ENCODE measurements around the gene SLC30A4.
A peak's percentile ranks its signal among the peaks of the same experiment; 100 is the strongest.

SLC30A4 gene

DNA sequence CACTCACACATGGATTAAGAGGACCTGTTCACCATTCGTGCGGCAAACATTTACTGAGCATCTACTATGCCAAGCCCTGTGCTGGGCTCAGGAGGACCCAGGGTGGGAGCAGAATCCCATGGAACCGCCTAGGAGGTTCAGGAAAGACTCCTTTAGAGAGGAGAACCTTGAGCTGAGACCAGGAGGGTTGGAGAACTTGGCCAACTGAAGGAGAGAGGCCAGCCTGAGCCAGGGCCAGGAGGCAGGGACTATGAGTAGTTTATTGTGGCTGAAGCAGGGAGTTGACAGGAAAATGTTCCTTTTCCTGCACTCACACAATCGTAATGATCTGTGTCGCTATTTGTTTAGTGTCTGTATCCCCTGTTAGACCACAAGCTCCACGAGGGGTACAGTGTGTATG, 71.3 kb downstream of the SLC30A4 start:
- no peak for DNase-seq (ENCODE audit: low read depth in 2 of 2)

DNA sequence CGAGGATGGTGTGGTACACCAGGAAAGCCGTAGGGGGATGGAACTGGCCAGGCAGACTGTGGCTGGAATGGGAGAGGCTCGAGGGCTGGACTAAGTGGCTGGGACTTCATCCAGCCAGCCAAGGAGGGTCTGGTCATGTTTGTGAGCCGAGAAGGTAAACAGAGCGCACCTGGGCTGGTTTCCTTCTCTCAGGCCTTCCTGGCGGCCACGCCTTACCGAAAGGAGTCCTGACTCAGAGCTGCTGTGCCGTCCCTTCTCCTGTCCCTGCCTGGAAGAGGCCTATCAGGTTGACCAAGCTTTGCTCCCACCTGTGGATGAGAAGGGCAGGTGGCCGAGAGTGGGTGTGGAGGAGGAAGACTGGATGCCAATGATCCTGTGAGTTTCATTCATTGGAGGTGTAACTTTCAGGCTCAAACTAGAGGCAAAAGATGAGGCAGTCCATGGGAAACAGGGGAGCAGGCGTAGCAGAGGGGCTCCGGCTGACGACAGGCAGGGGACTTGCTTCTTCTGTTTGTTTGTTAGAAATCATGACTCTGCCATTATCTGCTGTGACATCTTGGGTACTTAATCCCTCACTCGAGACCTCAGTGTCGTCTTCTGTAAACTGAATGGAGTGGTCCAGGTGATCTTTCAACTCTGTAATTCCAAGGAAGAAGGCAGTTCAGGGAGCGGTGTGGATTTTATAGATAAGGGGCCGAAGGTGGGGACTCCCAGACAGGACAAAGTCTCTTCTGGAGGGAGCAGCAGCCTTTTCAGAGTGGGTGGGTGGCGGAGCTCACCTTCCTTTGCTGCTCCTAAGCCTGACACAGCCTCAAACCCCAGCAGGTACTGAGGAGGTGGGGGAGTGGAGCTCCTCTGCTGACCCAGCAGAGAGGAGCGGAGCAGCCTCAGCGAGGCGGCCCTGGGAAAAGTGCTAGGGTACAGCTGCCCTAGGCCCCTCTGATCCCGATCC, 72.4 kb downstream of the SLC30A4 start:
- no peak for DNase-seq (ENCODE audit: low read depth in 2 of 2)

DNA sequence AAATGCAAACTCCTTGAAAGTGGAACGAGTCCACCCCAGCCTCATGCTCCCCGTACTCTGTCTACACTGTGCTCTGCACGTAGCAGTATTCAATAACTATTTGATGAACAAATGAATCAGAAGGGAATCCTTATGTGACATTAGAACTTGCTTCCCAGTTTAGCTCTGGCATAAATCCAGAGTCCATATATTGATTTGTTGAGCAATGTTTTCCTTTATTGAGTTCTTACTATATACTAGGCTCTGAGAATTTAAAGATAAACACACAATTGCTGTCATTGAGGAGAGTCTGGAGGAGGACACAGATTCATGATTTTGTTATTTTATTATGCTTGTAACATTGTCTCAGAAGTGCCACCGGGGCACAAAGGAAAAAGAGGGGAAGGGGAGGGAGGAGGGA, 73.2 kb downstream of the SLC30A4 start:
- DNase-seq (ENCODE audit: low read depth in 2 of 2): no peak

DNA sequence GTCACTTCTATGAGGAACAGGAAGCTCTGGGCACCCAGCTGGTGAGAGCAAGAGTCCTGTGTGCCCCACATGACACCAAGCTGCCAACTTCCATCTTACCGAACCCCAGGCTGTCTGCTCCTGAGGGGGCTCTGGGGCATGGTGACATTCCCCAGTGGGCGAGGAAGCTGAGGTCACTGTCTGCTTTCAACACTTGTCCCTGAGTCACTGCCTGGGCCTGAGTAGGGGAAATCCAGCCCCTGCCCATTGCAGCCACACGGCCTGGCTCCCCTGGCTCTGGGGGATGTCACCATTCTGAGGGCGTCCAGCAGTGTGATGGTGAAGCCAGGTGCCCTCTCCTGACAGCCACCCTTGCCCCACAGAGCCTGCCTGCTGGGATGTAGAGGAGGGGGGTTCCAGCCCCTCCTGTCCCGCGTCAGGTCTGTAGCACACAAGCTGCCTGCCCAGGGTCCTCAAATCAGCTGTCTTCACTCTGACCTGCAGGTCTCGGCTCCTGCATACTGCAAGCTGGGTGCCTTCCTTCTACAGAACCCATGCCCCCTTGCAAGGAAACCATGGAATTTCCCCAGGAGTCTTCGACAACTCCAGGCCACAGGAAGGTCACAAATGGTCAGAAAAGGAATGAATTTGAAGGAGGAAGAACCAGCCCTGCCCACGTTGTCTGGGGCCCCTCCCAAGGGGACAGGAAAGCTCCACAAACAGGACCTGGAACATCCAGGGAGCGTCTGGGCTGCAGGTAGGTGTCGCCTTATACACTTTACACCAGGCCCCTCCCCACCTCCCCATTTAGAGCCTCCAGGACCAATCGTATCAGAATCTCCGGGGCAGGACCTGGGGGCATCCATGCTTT, 74.3 kb downstream of the SLC30A4 start:
- DNase-seq (ENCODE audit: low read depth in 2 of 2): no peak

DNA sequence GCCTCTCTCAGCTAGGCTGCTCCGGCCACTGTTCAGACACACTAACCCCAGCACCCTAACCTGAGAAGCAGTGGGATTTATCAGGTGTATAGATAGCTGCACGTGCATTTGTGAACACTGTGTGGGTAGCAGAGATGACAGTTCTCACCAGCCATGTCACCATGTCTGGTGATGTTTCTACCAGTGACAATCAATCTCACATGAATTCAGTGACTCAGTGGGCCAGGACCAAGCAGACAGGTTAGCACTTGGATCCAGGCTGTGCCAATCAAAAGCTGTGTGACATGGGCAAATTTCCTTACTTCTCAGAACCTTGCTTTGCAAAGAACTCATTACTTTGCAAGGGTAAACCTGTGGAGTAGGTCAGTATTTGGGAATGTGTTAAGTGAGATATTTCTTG, 78.9 kb downstream of the SLC30A4 start:
- DNase-seq (ENCODE audit: low read depth in 2 of 2): no peak

DNA sequence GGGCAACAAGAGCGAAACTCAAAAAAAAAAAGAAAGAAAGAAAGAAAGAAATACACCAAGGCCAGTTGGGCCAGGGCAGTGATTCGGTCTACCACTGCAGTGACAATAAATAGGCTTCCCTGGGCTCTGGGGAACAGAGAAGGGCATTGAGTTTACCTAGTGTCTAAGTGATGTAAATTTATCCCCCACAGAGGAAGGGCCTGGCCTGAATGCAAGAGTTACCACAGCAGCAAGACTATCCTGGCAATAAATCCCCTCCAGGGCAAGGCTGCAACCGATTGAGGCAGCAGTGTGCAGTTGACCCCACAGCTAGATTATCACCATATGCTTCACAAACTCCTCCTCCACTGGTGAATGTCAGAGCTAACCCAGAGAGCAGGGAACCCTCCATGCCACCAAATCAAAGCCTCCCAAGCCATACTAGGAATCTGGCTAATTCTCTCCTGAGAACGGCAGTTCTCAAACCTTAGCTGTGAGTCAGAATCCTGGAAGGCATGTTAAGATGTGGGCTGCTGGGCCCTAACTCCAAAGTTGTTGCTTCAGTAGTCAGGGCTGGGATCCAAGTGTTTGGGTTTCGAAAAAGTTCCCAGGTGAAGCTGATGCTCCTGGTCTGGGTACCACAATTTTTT, 79.9 kb downstream of the SLC30A4 start:
- peak in 1 of 2 experiments; percentile 51 for DNase-seq (ENCODE audit: low read depth in 2 of 2)

DNA sequence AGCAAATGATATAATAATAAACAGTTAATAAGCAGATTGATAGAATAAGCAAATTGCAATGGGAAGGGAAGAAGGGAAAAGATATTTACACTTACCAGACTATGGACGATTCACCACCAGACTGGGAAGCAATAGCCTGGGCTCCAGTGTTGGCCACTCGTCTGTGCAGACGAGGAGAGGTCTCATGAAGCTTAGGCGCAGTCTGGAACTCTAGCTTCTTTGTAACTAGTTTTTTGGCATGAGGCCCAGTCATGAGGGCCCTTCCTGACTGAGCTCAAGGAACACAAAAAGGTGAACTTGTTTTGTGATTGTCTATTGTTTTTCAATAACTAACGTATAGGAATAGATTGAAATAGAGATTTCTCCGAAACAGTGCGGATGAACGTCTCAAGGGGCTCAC, 80.9 kb downstream of the SLC30A4 start:
- DNase-seq (ENCODE audit: low read depth in 2 of 2): no peak

DNA sequence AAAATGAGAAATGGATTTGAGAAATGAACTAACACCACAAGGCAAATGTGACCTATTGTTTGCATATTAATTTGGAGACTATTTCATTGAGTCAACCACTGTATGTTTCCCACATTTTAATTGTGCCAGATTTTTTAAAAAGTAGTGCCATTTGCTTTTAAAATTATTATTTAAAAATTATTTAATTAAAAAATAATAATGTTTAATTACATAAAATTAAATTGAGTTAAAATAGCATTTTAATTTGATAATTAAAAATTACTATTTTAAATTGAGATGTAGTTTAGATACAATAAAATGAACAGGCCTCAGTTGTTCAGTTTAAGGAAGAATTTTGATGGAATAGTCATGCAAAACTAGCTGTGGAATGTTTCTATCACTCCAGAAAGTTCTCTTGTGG, 81.5 kb downstream of the SLC30A4 start:
- no peak for DNase-seq (ENCODE audit: low read depth in 2 of 2)

DNA sequence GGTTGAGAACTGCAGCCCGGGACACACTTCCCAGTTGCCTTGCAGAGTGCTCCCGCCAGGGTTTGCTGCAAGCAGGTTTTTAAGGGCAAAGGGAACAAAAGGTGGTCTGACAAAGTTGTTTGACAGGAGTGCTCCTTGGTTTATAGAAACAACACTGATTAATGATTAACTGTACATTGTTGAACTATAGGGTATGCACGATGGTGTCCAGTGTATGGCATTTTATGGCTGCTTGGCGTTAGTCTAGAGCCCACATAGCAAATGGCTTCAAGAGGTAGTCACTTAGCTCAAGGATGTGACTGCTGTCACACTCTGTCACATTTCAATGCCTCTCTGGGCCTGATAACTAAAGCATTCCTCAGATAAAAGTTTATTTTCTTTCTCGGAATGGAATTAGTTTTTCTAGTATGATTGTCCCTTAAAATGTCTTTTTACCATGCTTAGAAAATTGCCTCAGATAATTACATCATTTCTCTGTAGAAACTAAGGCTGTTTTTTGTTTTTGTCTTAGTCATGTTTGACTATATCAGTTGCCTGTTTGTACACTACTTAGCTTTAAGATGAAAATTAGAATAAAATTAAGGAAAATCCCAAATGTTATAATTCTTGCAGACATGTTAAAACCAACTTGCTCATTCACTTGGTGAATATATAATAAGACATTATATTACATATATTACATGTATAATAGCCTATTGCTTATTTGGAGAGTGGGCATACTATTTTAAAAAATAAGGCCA, 82.9 kb downstream of the SLC30A4 start:
- no peak for DNase-seq (ENCODE audit: low read depth in 2 of 2)

DNA sequence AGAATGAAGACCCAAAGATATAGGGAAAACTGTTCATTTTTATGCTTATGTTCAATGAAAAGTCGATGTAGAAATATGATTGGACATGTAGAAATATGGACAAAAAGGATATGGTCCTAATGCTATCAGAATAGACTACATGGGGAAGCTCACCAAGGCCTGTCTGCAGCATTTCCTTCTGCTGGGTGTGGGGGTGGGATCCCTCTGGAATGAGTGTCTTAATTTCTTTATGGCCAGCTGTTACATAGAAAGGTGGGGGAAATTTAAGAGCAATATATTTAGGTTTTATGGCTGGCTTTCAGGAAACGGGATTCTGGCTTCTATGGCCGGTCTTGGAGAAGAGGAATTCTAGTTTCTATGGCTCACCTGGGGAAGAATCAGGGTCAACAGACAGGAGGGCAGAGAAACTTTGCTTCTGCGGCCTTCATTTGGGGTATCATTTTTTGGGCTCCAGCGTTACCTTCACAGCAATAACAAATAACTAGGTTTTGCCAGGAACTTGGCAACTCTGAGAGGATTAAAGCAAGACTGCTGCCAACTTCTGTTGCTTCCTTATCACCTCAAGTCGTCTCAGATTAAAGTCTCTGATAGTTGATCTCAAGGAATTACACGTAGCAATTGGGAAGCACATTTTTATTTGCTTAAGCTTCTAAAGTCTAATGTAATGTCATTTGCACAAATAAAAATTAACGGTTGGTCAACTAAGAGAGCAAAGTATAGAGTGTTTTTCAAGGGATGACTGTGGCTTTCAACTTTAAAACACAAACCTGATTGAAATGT, 87.2 kb downstream of the SLC30A4 start:
- no peak for DNase-seq (ENCODE audit: low read depth in 2 of 2)

DNA sequence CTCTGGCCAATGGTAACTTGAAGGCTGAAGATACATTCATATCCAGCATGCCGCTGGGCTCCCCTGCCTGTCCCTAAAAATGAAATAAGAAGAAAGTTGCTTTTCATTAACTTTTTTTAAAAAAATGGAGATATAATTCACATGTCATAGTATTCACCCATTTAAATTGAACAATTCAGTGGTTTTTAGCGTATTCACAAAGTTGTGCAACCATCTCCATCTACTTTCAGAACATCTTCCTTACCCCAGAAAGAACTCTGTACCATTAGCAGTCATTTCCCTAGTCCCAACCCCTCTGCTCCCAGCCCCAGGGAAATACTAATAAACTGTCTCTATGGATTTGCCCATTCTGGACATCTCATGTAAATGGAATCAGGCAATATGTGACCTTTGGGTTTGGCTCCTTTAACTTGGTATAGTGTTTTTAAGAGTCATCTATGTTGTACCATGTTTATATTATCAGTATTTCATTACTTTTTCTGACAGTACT, 88.4 kb downstream of the SLC30A4 start:
- DNase-seq (ENCODE audit: low read depth in 2 of 2): no peak

DNA sequence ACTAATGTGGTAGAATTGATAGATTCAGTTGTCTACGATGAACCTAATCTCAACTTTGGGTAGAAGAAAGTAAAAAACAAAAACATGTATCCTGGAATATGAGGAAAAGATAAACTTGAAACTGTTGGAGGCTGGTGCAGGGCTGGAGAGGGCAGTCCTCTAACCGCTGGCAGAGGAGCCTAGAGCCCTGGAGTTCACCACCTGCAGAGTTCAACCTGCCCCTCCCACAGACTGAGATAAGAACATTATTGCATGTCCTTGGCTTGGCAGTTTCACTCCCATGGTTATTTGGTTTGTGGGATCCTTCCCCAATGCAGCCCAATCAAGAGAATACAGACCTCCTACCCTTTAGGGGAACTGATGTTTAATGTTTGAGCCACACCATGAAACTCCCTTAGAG, 91.0 kb downstream of the SLC30A4 start:
- no peak for DNase-seq (ENCODE audit: low read depth in 2 of 2)

DNA sequence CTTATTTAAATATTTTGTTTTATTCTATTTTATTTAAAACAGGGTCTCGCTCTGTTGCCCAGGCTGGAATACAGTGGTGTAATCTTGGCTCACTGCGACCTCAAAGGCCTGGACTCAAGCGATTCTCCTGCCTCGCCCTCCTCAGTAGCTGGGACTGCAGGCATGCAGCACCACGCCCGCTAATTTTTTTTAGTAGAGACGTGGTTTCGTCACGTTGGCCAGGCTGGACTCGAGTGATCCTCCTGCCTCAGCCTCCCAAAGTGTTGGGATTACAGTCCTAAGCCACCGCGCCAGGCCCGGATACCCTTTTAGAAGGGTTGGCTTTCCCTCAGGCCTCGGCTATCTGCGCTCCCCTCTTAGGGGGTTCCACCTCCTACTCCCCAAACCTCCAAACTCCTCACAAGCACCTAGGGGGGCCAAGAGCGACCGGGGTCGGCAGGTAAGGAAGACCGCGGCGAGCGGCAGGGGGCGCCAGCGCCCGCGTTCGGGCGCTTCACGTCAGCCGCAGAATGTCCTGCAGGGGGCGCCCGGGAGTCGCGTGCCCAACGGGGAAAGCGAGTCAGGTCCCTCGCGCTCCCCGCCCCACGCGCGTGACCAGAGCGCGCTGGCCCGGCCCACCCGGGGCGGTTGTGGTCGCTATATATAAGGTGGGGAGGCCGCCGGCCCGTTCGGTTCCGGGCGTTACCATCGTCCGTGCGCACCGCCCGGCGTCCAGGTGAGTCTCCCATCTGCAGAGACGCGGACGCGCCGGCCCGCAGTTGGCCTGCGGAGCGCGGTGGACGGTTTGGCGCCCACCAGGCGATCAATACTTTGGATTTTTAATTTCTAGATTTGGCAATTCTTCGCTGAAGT, 92.4 kb downstream of the SLC30A4 start:
- DNase-seq (ENCODE audit: low read depth in 2 of 2): no peak

All from fibroblast of skin of left biceps (primary cell).